Esophagus (tissue), 2 donors: Measurements from ENCODE around the gene SRGAP2B. TPM values are rescaled to one million over a fixed set of nuclear protein-coding genes. Genes with fewer than 3 reads are reported as not detected.
"Not testable (repeated sequence)": the region's sequence is repeated elsewhere in the genome, so short reads cannot be mapped to it uniquely, and the experiment has no call there.

Experiments used
- H3K27ac ChIP-seq, 2 donors: one replicate each; pipeline ENCODE4 v1.5.1; 2013; ENCODE audit warnings: low read depth in 2 of 2, mild to moderate bottlenecking in 2 of 2, inconsistent platforms in 1 of 2, low read length in 1 of 2, moderate library complexity in 1 of 2
- H3K27me3 ChIP-seq, 2 donors: one replicate each; pipeline ENCODE4 v1.6.1; 2013; ENCODE audit warnings: low read length in 2 of 2, control low read depth in 1 of 2, mild to moderate bottlenecking in 1 of 2; ENCODE audit not compliant: insufficient read depth in 2 of 2, control insufficient read depth in 1 of 2
- H3K36me3 ChIP-seq, 2 donors: one replicate each; pipeline ENCODE4 v1.6.1; 2013; ENCODE audit warnings: low read length in 1 of 2; ENCODE audit not compliant: control insufficient read depth in 2 of 2, insufficient read depth in 2 of 2
- H3K4me1 ChIP-seq, 2 donors: one replicate each; pipeline ENCODE4 v1.6.1; 2013; ENCODE audit warnings: low read length in 1 of 2; ENCODE audit not compliant: control insufficient read depth in 2 of 2, insufficient read depth in 2 of 2
- H3K4me3 ChIP-seq, 2 donors: one replicate each; pipeline ENCODE4 v1.5.1; 2013; ENCODE audit warnings: low read length in 2 of 2, mild to moderate bottlenecking in 2 of 2, low read depth in 1 of 2, moderate library complexity in 1 of 2
- H3K9me3 ChIP-seq, 2 donors: one replicate each; pipeline ENCODE4 v1.6.1; 2013; ENCODE audit warnings: mild to moderate bottlenecking in 2 of 2, low read depth in 1 of 2, low read length in 1 of 2, moderate library complexity in 1 of 2; ENCODE audit not compliant: control insufficient read depth in 2 of 2, insufficient read depth in 1 of 2
- WGBS, 2 donors: extraction: QIAGEN DNeasy Blood & Tissue Kit; methylation state at CpG; one replicate each; pipeline ENCODE4 v1.1.7; 2013; 5-methylcytosine and 5-hydroxymethylcytosine counted together
- polyA plus RNA-seq, 2 donors: library from polyadenylated mRNA; stranded (reverse); fragments of 200-250 nt; gene quantifications; one replicate each; pipeline ENCODE4 v1.2.3, GENCODE V29; 2013
- donor health status: healthy with polysubstance abuse.
- donor health status: Bipolar disorder and iron deficiency.

Gene SRGAP2B
- polyA plus RNA-seq, 2 donors: 3.9 to 5.6 TPM

GRCh38 chr1:144917154-144918026 is 177.7 kb downstream of the SRGAP2B start:
- H3K9me3 ChIP-seq, H3K27me3 ChIP-seq, H3K27ac ChIP-seq, H3K36me3 ChIP-seq, H3K4me3 ChIP-seq, H3K4me1 ChIP-seq: not testable (repeated sequence)
- no CpG with 5 or more reads among the region's 8 CpGs for WGBS, 2 donors

- 100% methylated on average over 2 of the region's 12 CpGs for WGBS, 2 donors
- not testable (repeated sequence) for H3K4me3 ChIP-seq, H3K27ac ChIP-seq, H3K27me3 ChIP-seq, H3K36me3 ChIP-seq, H3K4me1 ChIP-seq, H3K9me3 ChIP-seq
Observed at GRCh38 chr1:144913977-144914734, 181.0 kb downstream of the SRGAP2B start.

GRCh38 chr1:144913458-144913857 is 181.7 kb downstream of the SRGAP2B start:
- WGBS, 2 donors: no CpG with 5 or more reads among the region's 3 CpGs
- not testable (repeated sequence) for H3K4me3 ChIP-seq, H3K9me3 ChIP-seq, H3K36me3 ChIP-seq, H3K27me3 ChIP-seq, H3K4me1 ChIP-seq, H3K27ac ChIP-seq

- H3K27ac ChIP-seq, H3K4me1 ChIP-seq, H3K36me3 ChIP-seq, H3K27me3 ChIP-seq, H3K4me3 ChIP-seq, H3K9me3 ChIP-seq: not testable (repeated sequence)
- WGBS, 2 donors: no CpG with 5 or more reads among the region's 5 CpGs
Observed at GRCh38 chr1:144910729-144911128, 184.4 kb downstream of the SRGAP2B start.

- no CpG with 5 or more reads among the region's 6 CpGs for WGBS, 2 donors
- not testable (repeated sequence) for H3K27ac ChIP-seq, H3K4me3 ChIP-seq, H3K9me3 ChIP-seq, H3K27me3 ChIP-seq, H3K4me1 ChIP-seq, H3K36me3 ChIP-seq
Observed at GRCh38 chr1:144900841-144901240, 194.3 kb downstream of the SRGAP2B start.

GRCh38 chr1:144894454-144895201 is 200.5 kb downstream of the SRGAP2B start:
- H3K9me3 ChIP-seq, H3K4me3 ChIP-seq, H3K27me3 ChIP-seq, H3K4me1 ChIP-seq, H3K36me3 ChIP-seq, H3K27ac ChIP-seq: not testable (repeated sequence)
- no CpG with 5 or more reads among the region's 5 CpGs for WGBS, 2 donors

GRCh38 chr1:144893710-144894438 is 201.3 kb downstream of the SRGAP2B start:
- H3K9me3 ChIP-seq, H3K36me3 ChIP-seq, H3K27me3 ChIP-seq, H3K4me1 ChIP-seq, H3K4me3 ChIP-seq, H3K27ac ChIP-seq: not testable (repeated sequence)
- 55 to 58% methylated on average over 3 of the region's 9 CpGs for WGBS, 2 donors

GRCh38 chr1:144893062-144893461 is 202.1 kb downstream of the SRGAP2B start:
- not testable (repeated sequence) for H3K27me3 ChIP-seq, H3K36me3 ChIP-seq, H3K4me1 ChIP-seq, H3K27ac ChIP-seq, H3K9me3 ChIP-seq, H3K4me3 ChIP-seq
- no CpG with 5 or more reads among the region's 7 CpGs for WGBS, 2 donors

GRCh38 chr1:144889450-144890115 is 205.5 kb downstream of the SRGAP2B start:
- not testable (repeated sequence) for H3K27me3 ChIP-seq, H3K36me3 ChIP-seq, H3K4me1 ChIP-seq, H3K9me3 ChIP-seq, H3K27ac ChIP-seq, H3K4me3 ChIP-seq
- WGBS, 2 donors: no CpG with 5 or more reads among the region's 3 CpGs
